GM19452 (cell line): ENCODE data around the gene CPED1.
A peak's percentile ranks its signal among the peaks of the same experiment; 100 is the strongest.
"Not testable (repeated sequence)": the region's sequence is repeated elsewhere in the genome, so short reads cannot be mapped to it uniquely, and the experiment has no call there.

Source experiments
- ATAC-seq: cut with Tn5 transposase; IDR thresholded peaks from one replicate; pipeline ENCODE4 v1.9.1; 2021; ENCODE audit not compliant: unreplicated experiment

Gene CPED1

GRCh38 chr7:121212036-121212435 lies 223.5 kb downstream of the CPED1 start:
- ATAC-seq: no peak

DNA sequence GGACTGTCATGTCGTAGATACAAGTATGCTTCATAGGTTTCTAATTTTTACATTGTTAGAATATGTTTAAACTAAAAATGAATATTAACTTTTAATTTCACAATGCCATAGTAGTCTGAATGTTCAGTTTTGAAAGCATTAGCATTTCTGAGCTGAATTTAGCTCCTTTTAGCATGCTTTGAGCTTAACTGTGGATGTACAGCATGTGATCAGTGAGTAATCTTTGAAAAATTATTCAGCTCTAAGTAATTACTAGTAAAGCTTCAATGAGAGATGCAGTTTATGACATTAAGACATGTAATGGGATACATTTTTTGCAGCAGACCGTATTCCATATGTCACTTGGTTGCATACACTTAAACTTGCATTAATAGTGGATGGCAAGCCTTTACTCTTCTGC lies 226.1 kb downstream of the CPED1 start:
- no peak for ATAC-seq

DNA sequence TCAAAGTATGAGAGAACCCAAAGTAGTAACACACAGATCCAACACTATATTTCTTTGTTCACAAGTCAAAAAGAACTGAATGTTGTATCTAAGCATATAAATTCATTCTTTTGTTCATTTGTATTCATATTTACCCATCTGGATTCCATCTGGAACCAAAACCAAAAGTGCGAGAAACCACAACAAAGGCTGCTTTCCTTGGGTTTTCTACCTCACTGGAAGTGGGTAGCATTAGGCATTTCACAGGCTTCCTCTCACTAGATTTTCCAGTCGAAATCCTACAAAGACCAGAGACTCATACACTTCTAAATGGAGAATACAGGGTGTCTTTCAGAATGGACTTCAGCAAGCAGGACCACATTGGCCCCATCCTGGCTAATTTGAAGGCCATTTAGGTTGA lies 230.5 kb downstream of the CPED1 start:
- ATAC-seq: no peak

DNA sequence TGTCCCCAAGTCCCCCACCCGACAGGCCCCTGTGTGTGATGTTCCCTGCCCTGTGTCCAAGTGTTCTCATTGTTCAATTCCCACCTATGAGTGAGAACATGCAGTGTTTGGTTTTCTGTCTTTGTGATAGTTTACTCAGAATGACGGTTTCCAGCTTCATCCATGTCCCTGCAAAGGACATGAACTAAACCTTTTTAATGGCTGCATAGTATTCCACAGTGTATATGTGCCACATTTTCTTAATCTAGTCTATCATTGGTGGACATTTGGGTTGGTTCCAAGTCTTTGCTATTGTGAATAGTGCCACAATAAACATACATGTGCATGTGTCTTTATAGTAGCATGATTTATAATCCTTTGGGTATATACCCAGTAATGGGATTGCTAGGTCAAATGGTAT lies 232.6 kb downstream of the CPED1 start:
- ATAC-seq: not testable (repeated sequence)

DNA sequence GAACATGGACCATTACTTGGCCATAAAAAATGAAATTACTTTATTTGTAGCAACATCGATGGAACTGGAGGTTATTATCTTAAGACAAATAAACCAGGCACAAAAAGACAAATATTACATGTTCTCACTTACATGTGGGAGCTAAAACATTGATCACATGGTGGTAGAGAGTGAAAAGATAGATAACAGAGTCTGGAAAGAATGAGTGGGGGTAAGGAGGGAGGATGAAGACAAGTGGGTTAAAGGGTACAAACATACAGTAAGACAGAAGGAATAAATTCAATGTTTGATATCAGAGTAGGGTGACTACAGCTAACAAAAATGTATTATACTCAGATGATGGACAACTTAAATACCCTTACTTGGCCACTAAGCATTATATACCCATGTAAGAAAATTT lies 240.3 kb downstream of the CPED1 start:
- ATAC-seq: no peak

DNA sequence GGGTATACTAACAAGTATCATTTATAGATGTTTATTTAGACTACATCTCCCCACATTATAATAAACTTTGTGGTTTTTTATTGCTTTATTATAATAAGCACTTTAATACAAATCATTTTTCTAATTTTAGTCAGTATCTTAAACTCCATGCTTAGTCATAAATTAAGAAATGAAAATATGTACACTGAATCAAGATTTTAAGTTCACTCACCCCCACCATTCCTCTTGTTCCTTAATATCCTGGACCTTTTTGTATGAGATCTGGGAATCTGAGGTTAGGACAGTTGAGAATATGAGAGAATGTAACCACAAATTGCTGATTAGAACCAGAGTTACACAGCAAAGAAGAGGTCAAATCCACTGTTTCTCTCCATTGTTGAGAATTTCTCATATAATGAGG lies 246.7 kb downstream of the CPED1 start:
- ATAC-seq: no peak

GRCh38 chr7:121237601-121238000 lies 249.1 kb downstream of the CPED1 start:
- no peak for ATAC-seq

DNA sequence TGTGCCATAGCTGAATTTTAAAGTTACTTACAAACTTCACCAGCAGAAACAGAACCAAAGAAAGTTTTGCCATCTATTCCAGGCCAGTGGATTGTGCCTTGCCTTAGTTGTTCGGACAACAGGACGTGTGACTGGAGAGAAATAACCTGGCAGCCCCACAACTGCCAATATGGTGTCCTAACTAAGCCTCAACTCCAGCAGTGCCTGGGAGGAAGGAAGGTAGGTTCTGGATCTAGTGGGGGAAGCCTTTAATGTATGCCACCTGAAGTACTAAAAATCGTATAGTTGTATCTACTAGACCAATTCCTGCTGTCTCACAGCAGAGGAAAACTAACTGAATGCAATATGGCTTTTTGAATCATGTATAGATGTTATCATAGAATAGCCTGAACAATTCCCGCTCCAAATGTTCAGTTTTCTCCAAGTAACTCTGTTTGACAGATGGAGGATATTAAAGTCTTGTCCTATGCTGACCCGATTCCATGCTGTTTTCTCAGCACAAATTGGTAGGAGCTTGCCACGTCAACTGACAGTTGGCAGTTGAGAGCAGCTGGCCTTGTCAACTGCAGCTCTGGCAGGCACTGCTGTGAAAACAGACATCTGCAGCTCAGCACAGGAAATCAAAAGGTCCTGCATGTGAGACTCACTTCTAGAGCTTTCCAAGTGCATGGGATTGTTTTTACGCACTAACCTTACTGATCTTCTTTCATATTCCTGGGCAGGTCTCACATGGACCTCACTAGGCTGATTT lies 255.8 kb downstream of the CPED1 start:
- ATAC-seq: no peak

DNA sequence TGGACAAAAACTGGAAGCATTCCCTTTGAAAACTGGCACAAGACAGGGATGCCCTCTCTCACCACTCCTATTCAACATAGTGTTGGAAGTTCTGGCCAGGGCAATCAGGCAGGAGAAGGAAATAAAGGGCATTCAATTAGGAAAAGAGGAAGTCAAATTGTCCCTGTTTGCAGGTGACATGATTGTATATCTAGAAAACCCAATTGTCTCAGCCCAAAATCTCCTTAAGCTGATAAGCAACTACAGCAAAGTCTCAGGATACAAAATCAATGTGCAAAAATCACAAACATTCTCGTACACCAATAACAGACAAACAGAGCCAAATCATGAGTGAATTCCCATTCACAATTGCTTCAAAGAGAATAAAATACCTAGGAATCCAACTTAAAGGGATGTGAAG lies 262.9 kb downstream of the CPED1 start:
- ATAC-seq: not testable (repeated sequence)

- ATAC-seq: not testable (repeated sequence)
Measured at GRCh38 chr7:121252523-121253235, 264.2 kb downstream of the CPED1 start.

- no peak for ATAC-seq
Measured at GRCh38 chr7:121259826-121260225, 271.3 kb downstream of the CPED1 start.

- no peak for ATAC-seq
Measured at GRCh38 chr7:121261207-121261884, 272.8 kb downstream of the CPED1 start.

DNA sequence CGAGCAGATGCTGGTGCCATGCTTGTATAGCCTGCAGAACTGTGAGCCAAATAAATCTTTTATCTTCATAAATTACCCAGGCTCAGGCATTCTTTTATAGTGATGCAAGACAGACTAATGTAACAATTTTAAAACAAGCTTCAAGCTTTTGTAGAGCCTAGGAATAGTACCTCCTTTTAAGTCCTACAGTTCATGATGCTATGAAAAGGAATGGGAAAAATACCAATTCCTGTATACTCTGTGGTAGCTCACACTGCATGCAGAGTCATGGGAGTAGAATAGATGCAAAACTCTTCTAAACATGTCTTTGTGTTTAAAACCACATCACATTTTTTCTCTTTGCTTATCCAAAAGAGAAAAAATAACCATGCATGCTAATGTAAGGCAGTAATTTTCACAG lies 273.7 kb downstream of the CPED1 start:
- no peak for ATAC-seq

DNA sequence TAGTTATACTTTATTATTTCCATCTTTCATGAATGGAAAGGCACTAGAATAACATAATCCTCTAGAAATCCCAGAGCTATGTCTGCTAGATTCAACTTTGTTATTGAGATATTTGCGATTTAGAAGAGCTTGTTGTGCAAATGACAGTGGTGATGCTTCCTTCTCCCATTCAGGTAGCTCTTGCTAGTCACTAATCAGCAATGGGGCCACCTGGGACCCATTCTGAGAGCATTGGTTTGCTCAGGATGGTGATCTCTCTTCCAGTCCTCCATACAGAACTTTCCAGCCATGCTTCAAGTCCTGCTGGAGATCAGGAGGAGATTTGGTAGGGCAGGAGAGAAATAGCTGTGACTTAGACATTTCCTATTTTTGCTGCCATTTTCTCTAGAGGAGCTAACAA lies 274.5 kb downstream of the CPED1 start:
- no peak for ATAC-seq

DNA sequence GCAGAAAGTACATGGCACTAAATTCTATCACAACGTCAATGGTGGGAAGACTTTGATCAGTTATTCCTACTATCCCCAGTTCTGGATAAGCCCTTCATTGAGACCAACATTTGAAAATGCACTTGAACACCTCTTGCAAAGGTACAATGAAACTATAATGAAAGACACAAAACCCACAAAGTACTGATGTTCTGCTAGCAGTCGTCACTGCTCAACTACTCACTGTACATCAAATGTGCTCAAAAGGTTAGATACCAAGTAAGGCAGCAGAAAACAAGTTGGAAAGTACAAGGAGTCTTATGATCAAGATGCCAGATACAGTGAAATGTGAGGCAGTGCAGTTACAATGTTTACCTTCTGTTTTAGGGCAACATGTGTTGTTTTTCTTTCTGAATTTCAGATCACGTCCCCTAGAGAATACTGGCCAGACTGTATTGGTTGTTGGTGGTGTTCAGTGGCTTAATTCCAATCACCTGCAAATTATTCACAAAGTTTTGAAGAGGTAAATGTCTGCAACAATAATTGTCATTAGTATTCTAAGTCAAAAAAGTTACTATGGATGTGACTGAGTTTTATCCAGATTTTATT lies 277.9 kb downstream of the CPED1 start:
- ATAC-seq: no peak

DNA sequence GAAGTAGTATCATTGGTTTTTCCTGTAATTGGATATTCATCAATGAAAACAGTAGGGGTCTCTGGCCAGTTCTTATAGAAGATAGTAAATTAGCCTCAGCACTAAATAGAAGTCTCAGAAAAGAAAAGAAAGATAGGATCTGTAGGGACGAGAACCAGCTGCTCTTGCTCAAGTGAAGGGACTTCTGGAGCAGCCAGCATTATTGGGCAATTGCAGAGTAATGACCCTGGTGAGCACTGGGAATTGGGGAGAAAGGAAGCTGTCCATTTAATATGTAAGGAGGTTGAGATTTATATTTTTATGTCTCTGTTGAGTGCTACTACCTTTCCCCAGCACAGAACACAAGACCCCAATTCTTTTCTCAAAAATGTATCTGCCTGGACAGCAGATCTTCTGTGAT lies 279.1 kb downstream of the CPED1 start:
- ATAC-seq: no peak

GRCh38 chr7:121269798-121270197 lies 281.3 kb downstream of the CPED1 start:
- ATAC-seq: no peak

GRCh38 chr7:121271098-121271497 lies 282.6 kb downstream of the CPED1 start:
- no peak for ATAC-seq

DNA sequence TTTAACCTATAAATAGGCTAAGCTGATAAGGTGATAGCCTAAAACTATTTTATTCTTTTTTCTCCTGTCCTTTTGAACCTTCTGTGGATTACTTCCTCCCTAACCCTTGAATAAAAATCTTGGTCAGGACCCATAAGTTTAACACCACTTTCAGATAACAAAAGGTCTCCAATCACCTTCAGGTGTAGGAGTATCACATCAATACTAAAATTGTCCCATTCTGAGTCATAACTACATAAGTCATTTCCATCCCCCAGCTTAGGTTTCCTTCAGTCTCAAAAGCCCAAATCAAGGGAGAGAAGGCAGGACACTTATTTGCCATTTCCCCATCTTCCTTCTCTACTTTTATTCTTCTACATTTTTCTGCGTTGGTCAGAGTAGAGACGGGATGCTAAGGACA lies 283.4 kb downstream of the CPED1 start:
- no peak for ATAC-seq

- no peak for ATAC-seq
Measured at GRCh38 chr7:121272676-121273075, 284.2 kb downstream of the CPED1 start.

DNA sequence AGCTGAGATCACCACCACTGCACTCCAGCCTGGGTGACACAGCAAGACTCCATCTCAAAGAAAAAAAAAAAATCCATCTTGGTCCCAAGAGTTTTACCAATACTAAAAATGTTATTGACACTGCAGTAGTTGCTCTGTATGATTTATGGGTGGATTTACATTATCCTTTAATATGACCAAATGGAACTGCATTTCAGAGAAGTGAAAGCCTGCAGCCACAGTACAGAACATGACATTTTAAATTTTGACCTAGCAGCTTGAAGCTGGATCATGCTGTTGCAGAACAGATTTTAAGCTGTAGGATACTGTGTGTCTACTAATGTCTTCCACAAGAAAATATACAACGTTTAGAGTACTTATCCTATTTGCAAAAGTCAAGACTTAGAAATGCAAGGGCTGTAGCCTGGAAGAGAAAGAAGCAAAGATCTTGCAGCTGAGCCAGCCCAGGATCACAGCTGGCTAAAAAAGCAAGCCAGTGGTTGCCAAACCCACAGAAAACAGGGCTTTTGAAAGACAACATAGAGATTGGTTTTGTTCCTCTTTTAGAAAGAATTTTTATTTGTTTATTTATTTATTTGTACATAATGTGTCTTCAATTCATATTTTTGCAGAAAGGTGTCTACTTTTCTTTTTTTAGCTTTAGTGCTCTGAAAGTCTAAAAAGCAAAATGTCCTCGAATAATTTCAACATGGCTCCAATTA lies 285.1 kb downstream of the CPED1 start:
- ATAC-seq: peak; percentile 39
